ENCODE data around the gene C1orf167. TPM values are rescaled to one million over a fixed set of nuclear protein-coding genes. Genes with fewer than 3 reads are reported as not detected.

Gene C1orf167
- polyA plus RNA-seq, 1 of the 3 experiments (the other 2 are of a cell fraction) = 0.10 TPM

GRCh38 chr1:11783556-11783955 lies 21.6 kb downstream of the C1orf167 start:
- no peak overlapping the region for H2AFZ ChIP-seq (ENCODE audit: low read depth)
- 77% methylated on average over 5 of the region's 6 CpGs for WGBS (ENCODE audit: low lambda C conversion rate)
- H3K9ac ChIP-seq = no peak overlapping the region
- TF ChIP-seq SIN3A (IDR thresholded peaks at IDR 0.05; ENCODE audit: borderline replicate concordance, low read depth, low read length) (no peak), EZH2phosphoT487 (IDR thresholded peaks at IDR 0.05; ENCODE audit: borderline replicate concordance, low read depth) (no peak), EP300 (IDR thresholded peaks at IDR 0.05; ENCODE audit: borderline replicate concordance in 1 of 2, low read depth in 1 of 2, low read length in 1 of 2) (no peak), GABPA (IDR thresholded peaks at IDR 0.05; ENCODE audit: low read depth) (no peak), MAX (IDR thresholded peaks at IDR 0.05; ENCODE audit: low read depth) (no peak)
- H3K9me3 ChIP-seq = no peaks in the 10 kb centered on the region
- H3K4me3 ChIP-seq (ENCODE audit: low read depth in 2 of 2, low read length in 1 of 2) = no peak overlapping the region
- no peak overlapping the region for H3K4me2 ChIP-seq
- no peaks in the 10 kb centered on the region for H3K27me3 ChIP-seq (ENCODE audit: insufficient read depth)
- H3K79me2 ChIP-seq (ENCODE audit: insufficient read depth) = no peaks in the 10 kb centered on the region
- H3K4me1 ChIP-seq (ENCODE audit: control insufficient read depth in 1 of 2, insufficient read depth in 2 of 2, low read depth in 1 of 2, low read length in 1 of 2) = peaks cover 0 to 24% of the 10 kb centered on the region in 2 experiments; a peak in 1 of 4 replicates
- peaks cover 4% of the 10 kb centered on the region for H3F3A ChIP-seq (replicated peaks; ENCODE audit: insufficient read depth)
- H3K9me2 ChIP-seq = no peaks in the 10 kb centered on the region
- ChIA-PET CTCF (interaction anchor here (0.7 to 4.7 kb wide), 4 partner anchors 13 to 76 kb away, joined by 3 to 35 read pairs (median 4); no protein-coding TSS in a partner anchor), POLR2A (no interaction called here)
- H4K20me1 ChIP-seq (ENCODE audit: insufficient read depth) = no peaks in the 10 kb centered on the region
- DNase-seq = no peak
- H3K36me3 ChIP-seq (replicated peaks in 1 of 2; ENCODE audit: control insufficient read depth in 1 of 2, insufficient read depth in 2 of 2, low read length in 1 of 2) = no peaks in the 10 kb centered on the region
- H3K27ac ChIP-seq (ENCODE audit: low read depth in 2 of 2, low read length in 1 of 2) = no peak overlapping the region

- Histone ChIP-seq H3K9me3 (no peaks in the 10 kb centered on the region), H3K9ac (no peak overlapping the region), H3K27me3 (ENCODE audit: insufficient read depth) (no peaks in the 10 kb centered on the region), H2AFZ (ENCODE audit: low read depth) (0 out of 2 replicates have a peak overlapping the region, but pooled peaks have one; percentile 22), H3F3A (replicated peaks; ENCODE audit: insufficient read depth) (peaks cover 4% of the 10 kb centered on the region), H3K4me1 (ENCODE audit: control insufficient read depth in 1 of 2, insufficient read depth in 2 of 2, low read depth in 1 of 2, low read length in 1 of 2) (peaks cover 0 to 24% of the 10 kb centered on the region in 2 experiments; a peak in 1 of 4 replicates), H3K4me3 (ENCODE audit: low read depth in 2 of 2, low read length in 1 of 2) (no peak overlapping the region), H3K79me2 (ENCODE audit: insufficient read depth) (no peaks in the 10 kb centered on the region), H3K27ac (ENCODE audit: low read depth in 2 of 2, low read length in 1 of 2) (no peak overlapping the region), H3K4me2 (no peak overlapping the region), H4K20me1 (ENCODE audit: insufficient read depth) (no peaks in the 10 kb centered on the region), H3K9me2 (no peaks in the 10 kb centered on the region), H3K36me3 (replicated peaks in 1 of 2; ENCODE audit: control insufficient read depth in 1 of 2, insufficient read depth in 2 of 2, low read length in 1 of 2) (no peaks in the 10 kb centered on the region)
- no peak for DNase-seq
- POLR2A ChIA-PET = interaction anchor here (1.2 kb wide), 1 partner anchor 11 kb away, joined by 4 read pairs; no protein-coding TSS in a partner anchor
- 80% methylated on average over 14 of the region's 21 CpGs for WGBS (ENCODE audit: low lambda C conversion rate)
- CTCF ChIA-PET = interaction anchor here (0.7 to 4.7 kb wide), 15 partner anchors 9 to 367 kb away, joined by 3 to 35 read pairs (median 5); partner anchors contain the start of genes CLCN6 and MTHFR
- TF ChIP-seq NFIC (IDR thresholded peaks at IDR 0.05; ENCODE audit: borderline replicate concordance) = no peak
- no peak for TF ChIP-seq RFX5 (IDR thresholded peaks at IDR 0.05; ENCODE audit: low read length)
- no peak for TF ChIP-seq POLR2AphosphoS5 (IDR thresholded peaks at IDR 0.05; ENCODE audit: low read depth, low read length)
- no peak for TF ChIP-seq FOXJ3 (CRISPR knock-in tag; IDR thresholded peaks at IDR 0.05)
- no peak for TF ChIP-seq ZBTB33 (IDR thresholded peaks at IDR 0.05; ENCODE audit: borderline replicate concordance, low read depth)
These were observed 22.4 kb downstream of the C1orf167 start for GRCh38 chr1:11784256-11784992.

Data from SK-N-SH (cell line).